Endothelial cell of umbilical vein (primary cell): Measurements from ENCODE around the gene PIBF1. TPM values are rescaled to one million over a fixed set of nuclear protein-coding genes. Genes with fewer than 3 reads are reported as not detected.
"Not testable (repeated sequence)": the region's sequence is repeated elsewhere in the genome, so short reads cannot be mapped to it uniquely, and the experiment has no call there.

Experiments
- BruUV-seq: library from RNA; stranded (reverse); fragments of 400-500 nt; replicated peaks from 2 replicates; lab custom pipeline; 2021; lab: Mats Ljungman, UMichigan
- CTCF ChIA-PET: fragments of 300-600, 350-600 bp; sonication (Branson Sonifier 250); formaldehyde crosslinking; loops from one replicate; lab custom pipeline; 2021; ENCODE audit warnings: antibody characterized with exemption, inconsistent platforms; lab: Charles Lee
- POLR2A ChIA-PET: fragments of 300-600, 350-600 bp; sonication (Branson Sonifier 250); formaldehyde crosslinking; loops from one replicate; lab custom pipeline; 2021; ENCODE audit warnings: antibody characterized with exemption, inconsistent platforms; lab: Charles Lee
- DNase-seq: peaks from one replicate; pipeline ENCODE4 v3.0.0-alpha.2; 2011; ENCODE audit warnings: low read depth, low spot score
- FAIRE-seq: peaks from 2 replicates; lab custom pipeline; 2011; peaks lifted over from hg19 to GRCh38; lab: Jason Lieb, UNC
- H2AFZ ChIP-seq: 2 replicates; pipeline ENCODE4 v1.6.0; 2012; ENCODE audit warnings: low read depth, low read length, control low read depth, inconsistent platforms
- H3K27ac ChIP-seq: 2 replicates; pipeline ENCODE4 v1.5.1; 2011; ENCODE audit warnings: low read depth, mild to moderate bottlenecking, control low read depth, low read length, moderate library complexity; ENCODE audit not compliant: insufficient read depth
- H3K27me3 ChIP-seq, 2 experiments: 2 replicates each; pipeline versions ENCODE4 v1.6.0 to v1.6.1; 2011; ENCODE audit warnings: low read length in 2 of 2, mixed read lengths in 1 of 2; ENCODE audit not compliant: control insufficient read depth in 2 of 2, insufficient read depth in 2 of 2
- H3K36me3 ChIP-seq, 2 experiments: 2 replicates in 1 of 2; 3 replicates in 1 of 2; pipeline ENCODE4 v1.5.1; 2011; ENCODE audit warnings: low read length in 2 of 2, mild to moderate bottlenecking in 1 of 2, moderate library complexity in 1 of 2; ENCODE audit not compliant: control insufficient read depth in 2 of 2, insufficient read depth in 2 of 2; ENCODE audit errors: extremely low read depth in 1 of 2
- H3K4me1 ChIP-seq: 3 replicates; pipeline ENCODE4 v1.5.1; 2011; ENCODE audit warnings: mild to moderate bottlenecking, low read length; ENCODE audit not compliant: control insufficient read depth, insufficient read depth; ENCODE audit errors: extremely low read depth
- H3K4me2 ChIP-seq: 2 replicates; pipeline ENCODE4 v1.6.1; 2011; ENCODE audit warnings: low read length, control low read depth, mixed read lengths; ENCODE audit not compliant: insufficient read depth
- H3K4me3 ChIP-seq, 3 experiments: fragments of 200-600 bp in 1 of 3; sonication (generic), shearing (Covaris generic) in 1 of 3; replicated peaks in 1 of 3; 2 replicates each; pipeline ENCODE4 v1.5.1; 2011 to 2016; ENCODE audit warnings: control low read depth in 3 of 3, low read length in 3 of 3, mild to moderate bottlenecking in 2 of 3, inconsistent platforms in 1 of 3, low read depth in 1 of 3, moderate library complexity in 1 of 3; ENCODE audit not compliant: insufficient read depth in 1 of 3
- H3K79me2 ChIP-seq: 2 replicates; pipeline ENCODE4 v1.6.0; 2012; ENCODE audit warnings: low read length, inconsistent platforms; ENCODE audit not compliant: control insufficient read depth, insufficient read depth
- H3K9ac ChIP-seq: replicated peaks from 2 replicates; pipeline ENCODE3; 2011; ENCODE audit warnings: low read length, control low read depth; ENCODE audit not compliant: insufficient read depth; ENCODE audit errors: extremely low read depth
- H3K9me1 ChIP-seq: replicated peaks from 3 replicates; pipeline ENCODE4 v1.6.0; 2011; ENCODE audit warnings: mild to moderate bottlenecking, low read length; ENCODE audit not compliant: control insufficient read depth, insufficient read depth; ENCODE audit errors: extremely low read depth
- H3K9me3 ChIP-seq: replicated peaks from 2 replicates; pipeline ENCODE4 v1.5.1; 2012; ENCODE audit warnings: low read length, inconsistent platforms; ENCODE audit not compliant: control insufficient read depth, insufficient read depth
- H4K20me1 ChIP-seq: replicated peaks from 2 replicates; pipeline ENCODE3; 2011; ENCODE audit warnings: mild to moderate bottlenecking, low read length; ENCODE audit not compliant: control insufficient read depth, insufficient read depth; ENCODE audit errors: extremely low read depth
- EZH2 ChIP-seq: IDR thresholded peaks from 2 replicates; pipeline ENCODE4 v1.6.1; 2012; ENCODE audit warnings: borderline replicate concordance, low read depth, mild to moderate bottlenecking, moderate library complexity, low read length, inconsistent platforms; ENCODE audit not compliant: severe bottlenecking
- FOS ChIP-seq: IDR thresholded peaks from 2 replicates; pipeline ENCODE4 v1.6.1; 2011; ENCODE audit warnings: mild to moderate bottlenecking, low read length, moderate library complexity, borderline replicate concordance; ENCODE audit not compliant: insufficient read depth
- GATA2 ChIP-seq: IDR thresholded peaks from 2 replicates; pipeline ENCODE4 v1.7.0; 2011; ENCODE audit warnings: low read depth, mild to moderate bottlenecking, moderate library complexity, mixed read lengths, low read length; ENCODE audit not compliant: insufficient read length, insufficient read depth
- JUN ChIP-seq: IDR thresholded peaks from 2 replicates; pipeline ENCODE4 v1.6.1; 2011; ENCODE audit warnings: borderline replicate concordance, low read depth; ENCODE audit not compliant: insufficient read length, insufficient read depth
- MYC ChIP-seq: IDR thresholded peaks from one replicate; pipeline ENCODE4 v1.6.1; 2011; ENCODE audit warnings: mild to moderate bottlenecking, low read depth, low read length
- POLR2A ChIP-seq: IDR thresholded peaks from 2 replicates; pipeline ENCODE4 v1.6.1; 2012; ENCODE audit warnings: low read depth, mild to moderate bottlenecking, control low read depth, low read length
- POLR2AphosphoS5 ChIP-seq: IDR thresholded peaks from 2 replicates; pipeline ENCODE4 v1.6.1; 2012; ENCODE audit warnings: low read depth, mild to moderate bottlenecking, control low read depth, low read length, moderate library complexity; ENCODE audit not compliant: insufficient read depth
- dilution Hi-C: fragments of 300-500 bp; cut with MboI; formaldehyde crosslinking; loops from one replicate; pipeline ENCODE4 v1.15.0; 2019; ENCODE audit warnings: low sequenced_read_pairs; ENCODE audit not compliant: extremely low pct_ligation_motif_present
- intact Hi-C: fragments of 100-400 bp; cut with micrococcal nuclease; formaldehyde crosslinking; loops from one replicate; pipeline ENCODE4 v1.10.0; 2022
- polyA plus RNA-seq, 4 experiments: library from polyadenylated mRNA; depleted of rRNA in 3 of 4; stranded (reverse) in 3 of 4; unstranded in 1 of 4; fragments of >200 nt; gene quantifications; 2 replicates each; pipeline versions ENCODE4 v1.2.1 to v1.2.3, GENCODE V29; 2011 to 2012; ENCODE audit warnings: missing spikeins in 1 of 4
- total RNA-seq: library from RNA; stranded (reverse); gene quantifications from 2 replicates; pipeline ENCODE4 v1.2.3, GENCODE V29; 2021
- TF ChIP-seq, protein P1 (sequence below): IDR thresholded peaks from 2 replicates; pipeline ENCODE4 v1.6.1; 2011; ENCODE audit not compliant: insufficient read depth, insufficient read length
- TF ChIP-seq, protein P2 (sequence below), 2 donors: IDR thresholded peaks; 1 replicate in 1 of 2; 2 replicates in 1 of 2; pipeline ENCODE4 v1.5.1; 2011; ENCODE audit warnings: low read length in 2 of 2, mild to moderate bottlenecking in 2 of 2, moderate library complexity in 2 of 2, control low read depth in 1 of 2, inconsistent platforms in 1 of 2, low read depth in 1 of 2; ENCODE audit not compliant: insufficient read depth in 1 of 2; ENCODE audit errors: extremely low read depth in 1 of 2

Gene PIBF1
- total and polyA plus RNA-seq, 2 donors (not counting 3 experiments of a cell fraction or from before 2014, with no cell fraction given), result 1.4 to 18.4 TPM

DNA sequence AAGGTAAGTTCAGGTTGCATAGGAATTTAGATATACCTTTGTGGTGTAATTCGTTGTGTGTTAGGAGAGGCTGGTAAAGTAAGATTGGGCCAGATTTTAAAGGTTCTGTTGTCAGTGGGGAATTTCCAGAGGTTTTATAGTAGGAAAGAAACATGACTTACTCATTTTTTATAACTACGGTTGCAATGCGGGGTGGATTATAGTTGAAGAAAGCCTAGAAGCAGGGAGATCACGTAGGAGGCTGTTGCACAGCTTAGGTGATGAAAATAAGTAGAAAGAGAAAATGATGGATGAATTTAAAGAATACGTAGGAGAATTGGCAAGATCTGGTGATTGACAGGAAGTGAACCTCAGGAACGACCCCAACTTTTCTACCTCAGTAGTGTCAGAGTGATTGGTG is 61.1 kb downstream of the PIBF1 start:
- CTCF ChIA-PET, result no interaction called here
- Histone ChIP-seq H2AFZ (no peak overlapping the region), H3K9me1 (no peaks in the 10 kb centered on the region), H3K9ac (no peak overlapping the region), H3K36me3 (no peaks in the 10 kb centered on the region), H3K4me1 (no peaks in the 10 kb centered on the region), H3K9me3 (no peaks in the 10 kb centered on the region), H3K79me2 (no peaks in the 10 kb centered on the region), H3K4me2 (no peak overlapping the region), H3K27ac (no peak overlapping the region), H4K20me1 (no peaks in the 10 kb centered on the region), H3K4me3 (no peak overlapping the region), H3K27me3 (no peaks in the 10 kb centered on the region)
- dilution Hi-C loops, result no loop called here
- POLR2A ChIA-PET, result no interaction called here
- TF ChIP-seq POLR2A (no peak), EZH2 (no peak), MYC (no peak), JUN (no peak), POLR2AphosphoS5 (no peak), GATA2 (no peak), FOS (no peak)
- TF ChIP-seq, protein P1, sequence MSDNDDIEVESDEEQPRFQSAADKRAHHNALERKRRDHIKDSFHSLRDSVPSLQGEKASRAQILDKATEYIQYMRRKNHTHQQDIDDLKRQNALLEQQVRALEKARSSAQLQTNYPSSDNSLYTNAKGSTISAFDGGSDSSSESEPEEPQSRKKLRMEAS, result no peak
- TF ChIP-seq, protein P2, sequence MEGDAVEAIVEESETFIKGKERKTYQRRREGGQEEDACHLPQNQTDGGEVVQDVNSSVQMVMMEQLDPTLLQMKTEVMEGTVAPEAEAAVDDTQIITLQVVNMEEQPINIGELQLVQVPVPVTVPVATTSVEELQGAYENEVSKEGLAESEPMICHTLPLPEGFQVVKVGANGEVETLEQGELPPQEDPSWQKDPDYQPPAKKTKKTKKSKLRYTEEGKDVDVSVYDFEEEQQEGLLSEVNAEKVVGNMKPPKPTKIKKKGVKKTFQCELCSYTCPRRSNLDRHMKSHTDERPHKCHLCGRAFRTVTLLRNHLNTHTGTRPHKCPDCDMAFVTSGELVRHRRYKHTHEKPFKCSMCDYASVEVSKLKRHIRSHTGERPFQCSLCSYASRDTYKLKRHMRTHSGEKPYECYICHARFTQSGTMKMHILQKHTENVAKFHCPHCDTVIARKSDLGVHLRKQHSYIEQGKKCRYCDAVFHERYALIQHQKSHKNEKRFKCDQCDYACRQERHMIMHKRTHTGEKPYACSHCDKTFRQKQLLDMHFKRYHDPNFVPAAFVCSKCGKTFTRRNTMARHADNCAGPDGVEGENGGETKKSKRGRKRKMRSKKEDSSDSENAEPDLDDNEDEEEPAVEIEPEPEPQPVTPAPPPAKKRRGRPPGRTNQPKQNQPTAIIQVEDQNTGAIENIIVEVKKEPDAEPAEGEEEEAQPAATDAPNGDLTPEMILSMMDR (IDR thresholded peaks at IDR 0.05; ENCODE audit: extremely low read depth in 1 of 2, insufficient read depth in 1 of 2, low read depth in 1 of 2, low read length in 2 of 2), result no peak
- no peak for FAIRE-seq
- BruUV-seq, result no TSS peak
- intact Hi-C loops, result loop anchor here (5.0 kb wide), 1 partner anchor 574 kb away; no protein-coding TSS in a partner anchor
- DNase-seq, result no peak

DNA sequence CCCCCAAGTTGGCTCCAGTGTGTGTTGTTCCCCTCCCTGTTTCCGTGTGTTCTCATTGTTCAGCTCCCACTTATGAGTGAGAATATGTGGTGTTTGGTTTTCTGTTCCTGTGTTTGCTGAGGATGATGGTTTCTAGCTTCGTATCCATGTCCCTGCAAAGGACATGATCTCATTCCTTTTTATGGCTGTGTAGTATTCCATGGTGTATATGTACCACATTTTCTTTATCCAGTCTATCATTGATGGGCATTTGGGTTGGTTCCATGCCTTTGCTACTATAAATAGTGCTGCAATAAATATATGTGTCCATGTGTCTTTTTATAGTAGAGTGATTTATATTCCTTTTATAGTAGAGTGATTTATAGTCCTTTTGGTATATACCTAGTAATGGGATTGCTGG is 63.2 kb downstream of the PIBF1 start:
- H3K9me3 ChIP-seq, H3K9ac ChIP-seq, H3K4me3 ChIP-seq, DNase-seq, H4K20me1 ChIP-seq, BruUV-seq, dilution Hi-C loops, POLR2A ChIA-PET, H3K4me2 ChIP-seq, H3K27me3 ChIP-seq, H3K36me3 ChIP-seq, H3K27ac ChIP-seq, H3K4me1 ChIP-seq, H2AFZ ChIP-seq, intact Hi-C loops, H3K9me1 ChIP-seq, H3K79me2 ChIP-seq, CTCF ChIA-PET, FAIRE-seq: not testable (repeated sequence)
